Occipital lobe (tissue), 2 donors: ENCODE measurements around the gene SCN3A. TPM values are rescaled to one million over a fixed set of nuclear protein-coding genes. Genes with fewer than 3 reads are reported as not detected.

Experiments used
- DNase-seq: peaks from one replicate; lab custom pipeline; 2025; lab: John Stamatoyannopoulos, UW
- total RNA-seq: library from RNA; depleted of rRNA; stranded (reverse); fragments of >200 nt; gene quantifications from one replicate; pipeline ENCODE4 v1.2.3, GENCODE V29; 2014

SCN3A gene
- total RNA-seq, 1 donor from 2014 or later, result 315 TPM

GRCh38 chr2:165112133-165112573 lies 91.7 kb downstream of the SCN3A start:
- no peak for DNase-seq

- no peak for DNase-seq
Measured at GRCh38 chr2:165110394-165110793, 93.5 kb downstream of the SCN3A start.

- DNase-seq, result no peak
Measured at GRCh38 chr2:165109915-165110314, 93.9 kb downstream of the SCN3A start.

- no peak for DNase-seq
Measured at GRCh38 chr2:165105926-165106325, 97.9 kb downstream of the SCN3A start.

- no peak for DNase-seq
Measured at GRCh38 chr2:165087933-165088901, 115.6 kb downstream of the SCN3A start.

GRCh38 chr2:165086337-165086736 lies 117.5 kb downstream of the SCN3A start:
- DNase-seq, result no peak

- no peak for DNase-seq
Measured at GRCh38 chr2:165083326-165083725, 120.5 kb downstream of the SCN3A start.

GRCh38 chr2:165082479-165082878 lies 121.4 kb downstream of the SCN3A start:
- no peak for DNase-seq

- no peak for DNase-seq
Measured at GRCh38 chr2:165081276-165081675, 122.6 kb downstream of the SCN3A start.

- no peak for DNase-seq
Measured at GRCh38 chr2:165079432-165079831, 124.4 kb downstream of the SCN3A start.

GRCh38 chr2:165078913-165079312 lies 124.9 kb downstream of the SCN3A start:
- DNase-seq, result no peak

GRCh38 chr2:165074884-165075283 lies 129.0 kb downstream of the SCN3A start:
- no peak for DNase-seq

- DNase-seq, result no peak
Measured at GRCh38 chr2:165074323-165074722, 129.5 kb downstream of the SCN3A start.

- DNase-seq, result no peak
Measured at GRCh38 chr2:165070076-165070475, 133.8 kb downstream of the SCN3A start.

GRCh38 chr2:165069151-165069550 lies 134.7 kb downstream of the SCN3A start:
- DNase-seq, result no peak

GRCh38 chr2:165068487-165068757 lies 135.4 kb downstream of the SCN3A start:
- DNase-seq, result no peak

GRCh38 chr2:165067643-165068486 lies 136.0 kb downstream of the SCN3A start:
- peak; percentile 85 for DNase-seq

GRCh38 chr2:165064743-165065142 lies 139.1 kb downstream of the SCN3A start:
- no peak for DNase-seq

GRCh38 chr2:165060411-165060810 lies 143.4 kb downstream of the SCN3A start:
- DNase-seq, result no peak

GRCh38 chr2:165058476-165059265 lies 145.2 kb downstream of the SCN3A start:
- no peak for DNase-seq

- DNase-seq, result no peak
Measured at GRCh38 chr2:165057931-165058330, 145.9 kb downstream of the SCN3A start.

- no peak for DNase-seq
Measured at GRCh38 chr2:165057308-165057707, 146.5 kb downstream of the SCN3A start.
